Aortic smooth muscle cell (primary cell): ENCODE data around the gene PRRG3. TPM values are rescaled to one million over a fixed set of nuclear protein-coding genes. Genes with fewer than 3 reads are reported as not detected.

Experiments used
- total RNA-seq: library from RNA; depleted of rRNA; stranded (reverse); fragments of >200 nt; gene quantifications from 2 replicates; pipeline ENCODE4 v1.2.3, GENCODE V29; 2014

Gene PRRG3
- total RNA-seq: not detected in 2 replicates

DNA sequence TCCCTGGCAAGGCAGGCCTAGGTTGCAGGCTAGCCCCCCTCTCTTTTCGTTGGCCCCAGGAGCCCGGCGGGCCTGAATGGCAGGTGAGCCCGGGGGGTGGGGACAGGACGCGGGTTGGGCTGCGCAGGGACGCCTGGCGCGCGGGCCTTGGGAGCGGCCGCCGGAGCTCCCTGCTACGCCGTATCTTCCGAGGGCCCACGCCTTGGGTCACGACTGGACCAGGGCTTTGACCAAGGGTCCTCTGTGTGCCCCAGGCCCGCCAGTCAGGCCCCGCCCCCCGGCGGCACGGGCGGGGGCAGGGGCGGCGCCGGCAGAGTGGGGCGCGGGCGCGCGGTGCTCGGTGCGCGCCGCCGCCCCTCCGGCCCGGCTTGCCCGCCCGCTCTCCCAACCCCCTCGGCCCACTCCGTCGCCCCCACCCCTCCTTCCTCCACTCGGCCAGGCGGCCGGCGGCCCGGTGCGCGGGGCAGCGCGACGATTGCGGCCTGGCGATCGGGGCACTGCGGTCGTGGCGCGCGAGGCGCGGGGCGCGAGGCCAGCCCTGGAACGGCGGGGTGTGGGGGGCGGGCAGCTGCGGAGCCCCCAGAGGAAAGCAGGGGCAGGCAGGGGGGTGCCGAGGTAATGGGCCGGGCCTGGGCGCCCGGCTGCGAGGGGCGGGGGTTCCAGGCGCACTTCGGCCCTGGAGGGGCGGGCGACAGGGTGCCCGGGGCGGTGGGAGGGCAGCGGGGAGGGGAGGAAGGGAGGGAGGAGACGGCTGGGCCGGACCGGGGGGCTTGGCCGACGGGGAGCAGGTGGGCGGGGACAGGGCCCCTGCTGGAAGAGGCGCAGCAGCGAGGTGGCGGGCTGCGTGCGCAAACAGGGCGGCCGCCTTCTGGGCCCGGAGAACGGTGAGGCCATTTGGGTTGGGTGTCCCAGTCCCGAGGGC is at the start of gene PRRG3:
TSS of gene PRRG3 (plus strand) at position 798 of the 922 bp plus-strand sequence. CDS start 3,357 bp downstream, outside the sequence.

GRCh38 chrX:151715752-151716151 is 20.5 kb downstream of the PRRG3 start, which contains the start of gene FATE1:
Gene FATE1 (plus strand): TSS chrX:151716035. CDS start chrX:151716120, 85 bp downstream.

DNA sequence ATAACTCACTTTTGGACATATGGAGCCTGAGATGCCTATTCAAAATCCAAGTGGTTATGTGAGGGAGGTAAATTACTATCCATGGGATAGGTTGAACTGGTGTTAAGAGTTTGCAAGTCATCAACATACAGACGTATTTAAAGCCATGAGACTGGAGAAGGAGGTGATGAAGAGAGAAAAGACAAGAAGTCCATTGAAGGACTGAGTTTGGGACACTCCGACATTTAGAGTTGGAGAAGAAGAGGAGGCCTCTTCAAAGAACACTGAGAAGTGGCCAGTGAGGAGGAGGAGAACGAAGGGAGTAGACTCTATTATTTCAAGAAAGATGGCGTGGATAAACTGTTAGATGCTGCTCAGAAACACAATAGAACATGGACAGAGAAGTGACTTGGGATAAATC is 39.2 kb downstream of the PRRG3 start, which contains the start of gene CNGA2:
TSS of gene CNGA2 (plus strand) at position 301 of the 400 bp plus-strand sequence. CDS start 3,738 bp downstream, outside the sequence.

Other genes starting within 250 kb of the PRRG3 start
- not detected in 2 replicates for gene PASD1, start 131.8 kb upstream of the PRRG3 start, total RNA-seq
- not detected in 2 replicates for gene FATE1, start 20.6 kb downstream of the PRRG3 start, total RNA-seq
- gene CNGA2, start 39.3 kb downstream of the PRRG3 start, total RNA-seq: not detected in 2 replicates
- gene MAGEA4, start 217.4 kb downstream of the PRRG3 start, total RNA-seq: not detected in 2 replicates